ENCODE results near the gene HDDC2. TPM values are rescaled to one million over a fixed set of nuclear protein-coding genes. Genes with fewer than 3 reads are reported as not detected.

HDDC2 gene
- total RNA-seq, 1 donor from 2014 or later, result 69.5 TPM

DNA sequence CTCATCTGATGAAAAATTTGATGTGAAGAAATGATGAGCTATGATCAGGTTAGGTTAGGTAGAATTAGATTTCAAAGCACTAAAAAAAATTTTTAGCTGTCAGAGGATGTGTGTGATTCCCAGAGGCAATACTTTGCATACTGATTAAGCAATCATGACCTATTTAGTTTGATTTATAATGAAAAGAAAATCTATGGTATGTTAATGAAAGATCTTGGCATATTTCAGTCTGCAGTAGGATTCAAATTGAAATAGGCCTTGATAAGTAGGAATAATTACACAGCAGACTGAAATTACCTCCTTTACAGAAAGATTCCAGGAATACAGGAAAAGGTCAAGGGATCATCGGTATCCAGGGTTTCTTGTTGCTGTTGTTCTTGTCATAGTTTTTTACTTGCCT is 69.3 kb downstream of the HDDC2 start:
- Histone ChIP-seq H3K27me3 (no peaks in the 10 kb centered on the region), H3K36me3 (no peaks in the 10 kb centered on the region), H3K4me3 (no peak overlapping the region), H3K9me3 (no peaks in the 10 kb centered on the region), H3K27ac (no peak overlapping the region), H3K4me1 (peaks cover 27% of the 10 kb centered on the region)
- no peak for DNase-seq (ENCODE audit: extremely low spot score in 2 of 2)
- intact Hi-C loops (cut with DNase I), result no loop called here
- TF ChIP-seq POLR2AphosphoS5 (IDR thresholded peaks at IDR 0.05; ENCODE audit: insufficient read depth in 1 of 2, low read depth in 1 of 2) (no peak), POLR2A (IDR thresholded peaks at IDR 0.05) (no peak), CTCF (IDR thresholded peaks at IDR 0.05) (no peak)

DNA sequence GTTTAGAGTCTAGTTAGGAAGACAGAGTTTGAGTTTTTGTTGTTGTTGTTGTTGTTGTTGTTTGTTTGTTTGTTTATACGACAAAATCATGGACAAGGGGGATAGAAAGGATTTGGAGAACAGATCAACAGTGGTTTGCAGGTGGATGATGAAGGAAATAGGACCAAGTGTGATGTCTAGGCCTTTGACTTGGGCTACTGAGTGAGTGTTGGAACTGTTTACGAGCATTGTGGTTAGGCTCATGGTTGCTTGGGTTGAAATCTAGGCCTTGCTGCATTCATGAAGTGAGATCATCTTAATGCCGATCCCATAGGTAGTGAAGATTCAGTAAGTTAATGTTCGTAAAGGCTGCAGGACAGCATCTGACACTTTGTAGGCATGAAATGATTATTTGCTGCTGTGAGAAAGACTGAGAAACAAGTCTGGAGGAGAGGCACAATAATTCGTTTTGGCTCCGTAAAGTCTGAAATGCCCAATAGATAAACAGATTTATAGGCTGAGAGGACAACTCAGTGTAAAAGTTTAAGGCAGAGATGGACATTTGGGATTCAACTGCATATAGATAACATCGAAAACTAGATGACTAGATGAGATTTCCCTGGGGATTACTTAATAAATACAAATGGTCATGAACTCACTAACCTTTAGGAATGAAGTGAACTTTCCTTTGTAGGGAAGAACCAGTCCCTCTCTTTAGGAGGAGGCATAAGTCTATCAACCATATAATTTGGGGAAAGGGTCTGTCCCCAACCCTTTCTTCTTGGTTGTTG is 70.0 kb downstream of the HDDC2 start:
- DNase-seq (ENCODE audit: extremely low spot score in 2 of 2), result no peak
- intact Hi-C loops (cut with DNase I), result no loop called here
- Histone ChIP-seq H3K4me1 (peaks cover 27% of the 10 kb centered on the region), H3K36me3 (no peaks in the 10 kb centered on the region), H3K9me3 (no peaks in the 10 kb centered on the region), H3K4me3 (no peak overlapping the region), H3K27me3 (no peaks in the 10 kb centered on the region), H3K27ac (no peak overlapping the region)
- TF ChIP-seq POLR2A (IDR thresholded peaks at IDR 0.05) (no peak), CTCF (IDR thresholded peaks at IDR 0.05) (no peak), POLR2AphosphoS5 (IDR thresholded peaks at IDR 0.05; ENCODE audit: insufficient read depth in 1 of 2, low read depth in 1 of 2) (no peak)

DNA sequence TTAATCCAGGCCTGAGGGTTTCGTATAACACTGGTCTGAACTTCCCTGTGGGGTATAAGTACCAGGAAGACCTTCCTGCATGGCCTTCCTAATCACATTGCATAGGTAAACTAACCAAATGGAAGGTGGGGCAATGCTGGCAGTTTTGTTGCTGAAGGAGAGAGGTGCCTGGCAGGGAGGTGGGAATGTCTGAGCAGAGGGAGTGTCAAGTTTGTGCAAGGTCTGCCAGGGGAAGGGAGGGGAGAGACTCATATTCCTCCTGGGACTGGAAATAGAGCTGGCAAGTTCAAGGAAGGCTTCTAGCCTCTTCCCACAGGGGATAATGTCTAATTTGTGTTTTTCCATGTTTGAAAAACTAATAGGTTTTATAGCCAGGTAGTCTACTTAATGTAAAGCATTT is 70.6 kb downstream of the HDDC2 start:
- no peak overlapping the region for H3K27ac ChIP-seq
- no peak overlapping the region for H3K4me3 ChIP-seq
- no peaks in the 10 kb centered on the region for H3K36me3 ChIP-seq
- DNase-seq (ENCODE audit: extremely low spot score in 2 of 2), result no peak
- H3K27me3 ChIP-seq, result no peaks in the 10 kb centered on the region
- intact Hi-C loops (cut with DNase I), result no loop called here
- TF ChIP-seq CTCF (IDR thresholded peaks at IDR 0.05) (no peak), POLR2AphosphoS5 (IDR thresholded peaks at IDR 0.05; ENCODE audit: insufficient read depth in 1 of 2, low read depth in 1 of 2) (no peak), POLR2A (IDR thresholded peaks at IDR 0.05) (no peak)
- H3K4me1 ChIP-seq, result peaks cover 27% of the 10 kb centered on the region
- H3K9me3 ChIP-seq, result no peaks in the 10 kb centered on the region

GRCh38 chr6:125230674-125231073 is 71.1 kb downstream of the HDDC2 start:
- H3K4me3 ChIP-seq, result no peak overlapping the region
- H3K4me1 ChIP-seq, result peaks cover 27% of the 10 kb centered on the region
- TF ChIP-seq POLR2AphosphoS5 (IDR thresholded peaks at IDR 0.05; ENCODE audit: insufficient read depth in 1 of 2, low read depth in 1 of 2), result no peak
- no peaks in the 10 kb centered on the region for H3K27me3 ChIP-seq
- no peak overlapping the region for H3K27ac ChIP-seq
- intact Hi-C loops (cut with DNase I), result no loop called here
- DNase-seq (ENCODE audit: extremely low spot score in 2 of 2), result no peak
- H3K36me3 ChIP-seq, result no peaks in the 10 kb centered on the region
- no peaks in the 10 kb centered on the region for H3K9me3 ChIP-seq

DNA sequence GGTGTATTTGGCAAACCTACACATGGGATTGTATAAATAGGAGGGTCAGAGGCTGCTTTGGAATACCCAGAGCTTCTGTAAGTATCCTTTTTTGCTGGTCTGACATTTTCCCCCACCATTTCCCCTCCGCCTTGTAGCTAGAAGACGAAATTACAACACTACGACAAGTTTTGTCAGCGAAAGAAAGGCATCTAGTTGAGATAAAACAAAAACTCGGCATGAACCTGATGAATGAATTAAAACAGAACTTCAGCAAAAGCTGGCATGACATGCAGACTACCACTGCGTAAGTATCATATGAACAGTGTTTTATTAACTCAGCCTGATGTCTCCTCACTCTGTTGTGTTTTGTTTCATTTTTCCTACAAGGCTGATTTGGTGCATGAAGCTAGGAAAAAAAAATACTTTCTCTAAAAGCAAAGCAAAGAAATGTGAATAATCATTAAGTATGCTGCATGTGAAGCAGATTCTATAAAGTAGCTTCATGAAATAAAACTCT is 72.7 kb downstream of the HDDC2 start:
- Histone ChIP-seq H3K27me3 (no peaks in the 10 kb centered on the region), H3K36me3 (no peaks in the 10 kb centered on the region), H3K9me3 (no peaks in the 10 kb centered on the region), H3K4me3 (no peak overlapping the region), H3K4me1 (peaks cover 27% of the 10 kb centered on the region), H3K27ac (no peak overlapping the region)
- intact Hi-C loops (cut with DNase I), result no loop called here
- no peak for DNase-seq (ENCODE audit: extremely low spot score in 2 of 2)
- TF ChIP-seq POLR2AphosphoS5 (IDR thresholded peaks at IDR 0.05; ENCODE audit: insufficient read depth in 1 of 2, low read depth in 1 of 2), result no peak
- TF ChIP-seq POLR2A (IDR thresholded peaks at IDR 0.05), result no peak
- no peak for TF ChIP-seq CTCF (IDR thresholded peaks at IDR 0.05)
